ENCODE results near the gene CUBN. TPM values are rescaled to one million over a fixed set of nuclear protein-coding genes. Genes with fewer than 3 reads are reported as not detected.

The CUBN gene
- total RNA-seq, 1 experiment from 2014 or later: 0.46 TPM

DNA sequence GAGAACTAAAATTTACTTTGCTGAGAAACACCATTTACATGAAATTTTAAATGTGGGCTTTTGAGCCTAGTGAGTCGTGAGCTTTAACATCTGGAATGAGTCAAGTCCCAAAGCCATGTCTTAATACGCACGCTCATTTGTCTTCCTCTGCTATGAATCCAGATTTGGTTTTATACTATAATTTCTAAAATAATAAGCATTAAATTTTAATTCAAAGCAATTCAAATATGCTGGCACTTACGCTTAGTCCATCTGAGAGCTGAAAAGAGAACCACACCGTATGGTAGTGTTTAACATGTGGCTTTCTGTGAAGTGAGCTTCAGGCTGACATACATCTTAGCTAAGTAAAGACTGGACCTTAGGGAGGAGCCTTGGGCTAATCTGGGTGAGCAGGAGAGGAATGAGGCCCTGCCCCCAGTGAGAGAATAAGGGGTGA is 52.2 kb downstream of the CUBN start:
- no peak for TF ChIP-seq TEAD1 (CRISPR knock-in tag; IDR thresholded peaks at IDR 0.05)
- TF ChIP-seq JAZF1 (CRISPR knock-in tag; IDR thresholded peaks at IDR 0.05): no peak
- no peak for TF ChIP-seq CDX4 (CRISPR knock-in tag; IDR thresholded peaks at IDR 0.05; ENCODE audit: borderline replicate concordance)
- no peak for TF ChIP-seq KAT7 (CRISPR knock-in tag; IDR thresholded peaks at IDR 0.05; ENCODE audit: borderline replicate concordance)
- TF ChIP-seq ZNF219 (CRISPR knock-in tag; IDR thresholded peaks at IDR 0.05; ENCODE audit: borderline replicate concordance): no peak
- TF ChIP-seq, protein P1, sequence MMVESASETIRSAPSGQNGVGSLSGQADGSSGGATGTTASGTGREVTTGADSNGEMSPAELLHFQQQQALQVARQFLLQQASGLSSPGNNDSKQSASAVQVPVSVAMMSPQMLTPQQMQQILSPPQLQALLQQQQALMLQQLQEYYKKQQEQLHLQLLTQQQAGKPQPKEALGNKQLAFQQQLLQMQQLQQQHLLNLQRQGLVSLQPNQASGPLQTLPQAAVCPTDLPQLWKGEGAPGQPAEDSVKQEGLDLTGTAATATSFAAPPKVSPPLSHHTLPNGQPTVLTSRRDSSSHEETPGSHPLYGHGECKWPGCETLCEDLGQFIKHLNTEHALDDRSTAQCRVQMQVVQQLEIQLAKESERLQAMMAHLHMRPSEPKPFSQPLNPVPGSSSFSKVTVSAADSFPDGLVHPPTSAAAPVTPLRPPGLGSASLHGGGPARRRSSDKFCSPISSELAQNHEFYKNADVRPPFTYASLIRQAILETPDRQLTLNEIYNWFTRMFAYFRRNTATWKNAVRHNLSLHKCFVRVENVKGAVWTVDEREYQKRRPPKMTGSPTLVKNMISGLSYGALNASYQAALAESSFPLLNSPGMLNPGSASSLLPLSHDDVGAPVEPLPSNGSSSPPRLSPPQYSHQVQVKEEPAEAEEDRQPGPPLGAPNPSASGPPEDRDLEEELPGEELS (CRISPR knock-in tag; IDR thresholded peaks at IDR 0.05): no peak
- no peak for TF ChIP-seq USF1 (CRISPR knock-in tag; IDR thresholded peaks at IDR 0.05)
- no peak for TF ChIP-seq ZNF232 (CRISPR knock-in tag; IDR thresholded peaks at IDR 0.05)
- no peak for TF ChIP-seq ESRRA (CRISPR knock-in tag; IDR thresholded peaks at IDR 0.05; ENCODE audit: borderline replicate concordance)
- TF ChIP-seq, protein P2, sequence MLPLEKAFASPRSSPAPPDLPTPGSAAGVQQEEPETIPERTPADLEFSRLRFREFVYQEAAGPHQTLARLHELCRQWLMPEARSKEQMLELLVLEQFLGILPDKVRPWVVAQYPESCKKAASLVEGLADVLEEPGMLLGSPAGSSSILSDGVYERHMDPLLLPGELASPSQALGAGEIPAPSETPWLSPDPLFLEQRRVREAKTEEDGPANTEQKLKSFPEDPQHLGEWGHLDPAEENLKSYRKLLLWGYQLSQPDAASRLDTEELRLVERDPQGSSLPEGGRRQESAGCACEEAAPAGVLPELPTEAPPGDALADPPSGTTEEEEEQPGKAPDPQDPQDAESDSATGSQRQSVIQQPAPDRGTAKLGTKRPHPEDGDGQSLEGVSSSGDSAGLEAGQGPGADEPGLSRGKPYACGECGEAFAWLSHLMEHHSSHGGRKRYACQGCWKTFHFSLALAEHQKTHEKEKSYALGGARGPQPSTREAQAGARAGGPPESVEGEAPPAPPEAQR (CRISPR knock-in tag; IDR thresholded peaks at IDR 0.05): no peak
- TF ChIP-seq, protein P3, sequence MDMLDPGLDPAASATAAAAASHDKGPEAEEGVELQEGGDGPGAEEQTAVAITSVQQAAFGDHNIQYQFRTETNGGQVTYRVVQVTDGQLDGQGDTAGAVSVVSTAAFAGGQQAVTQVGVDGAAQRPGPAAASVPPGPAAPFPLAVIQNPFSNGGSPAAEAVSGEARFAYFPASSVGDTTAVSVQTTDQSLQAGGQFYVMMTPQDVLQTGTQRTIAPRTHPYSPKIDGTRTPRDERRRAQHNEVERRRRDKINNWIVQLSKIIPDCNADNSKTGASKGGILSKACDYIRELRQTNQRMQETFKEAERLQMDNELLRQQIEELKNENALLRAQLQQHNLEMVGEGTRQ (CRISPR knock-in tag; IDR thresholded peaks at IDR 0.05): no peak
- no peak for TF ChIP-seq ATF6 (CRISPR knock-in tag; IDR thresholded peaks at IDR 0.05)
- no peak for TF ChIP-seq NR1H2 (CRISPR knock-in tag; IDR thresholded peaks at IDR 0.05)
- no peak for TF ChIP-seq GTF2I (CRISPR knock-in tag; conservative IDR thresholded peaks at IDR 0.05)
- no peak for TF ChIP-seq OVOL2 (CRISPR knock-in tag; IDR thresholded peaks at IDR 0.05; ENCODE audit: borderline replicate concordance)
- TF ChIP-seq NFE2L1 (CRISPR knock-in tag; IDR thresholded peaks at IDR 0.05): no peak
- TF ChIP-seq GRHL2 (CRISPR knock-in tag; IDR thresholded peaks at IDR 0.05; ENCODE audit: insufficient replicate concordance, severe bottlenecking): no peak
- ATAC-seq (no peak), DNase-seq (ENCODE audit: low spot score) (no peak)
- Mint-ChIP-seq H3K27ac (no peak overlapping the region), H3K27me3 (ENCODE audit: low read depth) (no peaks in the 10 kb centered on the region), H3K9me3 (no peaks in the 10 kb centered on the region), H3K4me3 (no peak overlapping the region), H3K4me1 (peaks cover 24% of the 10 kb centered on the region), H3K36me3 (no peaks in the 10 kb centered on the region)
- POLR2A ChIA-PET: interaction anchor here (0.5 kb wide), 1 partner anchor 229 kb away, joined by 4 read pairs; no protein-coding TSS in a partner anchor
- CTCF ChIA-PET: no interaction called here

GRCh38 chr10:17076626-17077345 is 52.8 kb downstream of the CUBN start:
- Mint-ChIP-seq H3K4me1 (peaks cover 24% of the 10 kb centered on the region), H3K36me3 (no peaks in the 10 kb centered on the region), H3K4me3 (no peak overlapping the region), H3K27me3 (ENCODE audit: low read depth) (no peaks in the 10 kb centered on the region), H3K27ac (no peak overlapping the region), H3K9me3 (no peaks in the 10 kb centered on the region)
- ChIA-PET POLR2A (interaction anchor here (0.5 kb wide), 1 partner anchor 229 kb away, joined by 4 read pairs; no protein-coding TSS in a partner anchor), CTCF (no interaction called here)
- no peak for DNase-seq (ENCODE audit: low spot score)
- TF ChIP-seq OVOL2 (CRISPR knock-in tag; IDR thresholded peaks at IDR 0.05; ENCODE audit: borderline replicate concordance) (no peak), ZNF219 (CRISPR knock-in tag; IDR thresholded peaks at IDR 0.05; ENCODE audit: borderline replicate concordance) (no peak), ZNF423 (CRISPR knock-in tag; IDR thresholded peaks at IDR 0.05) (no peak), ELF4 (CRISPR knock-in tag; IDR thresholded peaks at IDR 0.05; ENCODE audit: low read depth) (no peak), CBFB (CRISPR knock-in tag; IDR thresholded peaks at IDR 0.05; ENCODE audit: low read depth) (no peak), ZNF416 (CRISPR knock-in tag; IDR thresholded peaks at IDR 0.05) (no peak), TP53 (CRISPR knock-in tag; IDR thresholded peaks at IDR 0.05) (no peak)
- TF ChIP-seq, protein P4, sequence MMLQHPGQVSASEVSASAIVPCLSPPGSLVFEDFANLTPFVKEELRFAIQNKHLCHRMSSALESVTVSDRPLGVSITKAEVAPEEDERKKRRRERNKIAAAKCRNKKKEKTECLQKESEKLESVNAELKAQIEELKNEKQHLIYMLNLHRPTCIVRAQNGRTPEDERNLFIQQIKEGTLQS (CRISPR knock-in tag; conservative IDR thresholded peaks at IDR 0.05): no peak
- ATAC-seq: no peak

Data from WTC11 (cell line).